ENCODE results near the gene TCAIM.
A peak's percentile ranks its signal among the peaks of the same experiment; 100 is the strongest.
"Not testable (repeated sequence)": the region's sequence is repeated elsewhere in the genome, so short reads cannot be mapped to it uniquely, and the experiment has no call there.

Gene TCAIM

DNA sequence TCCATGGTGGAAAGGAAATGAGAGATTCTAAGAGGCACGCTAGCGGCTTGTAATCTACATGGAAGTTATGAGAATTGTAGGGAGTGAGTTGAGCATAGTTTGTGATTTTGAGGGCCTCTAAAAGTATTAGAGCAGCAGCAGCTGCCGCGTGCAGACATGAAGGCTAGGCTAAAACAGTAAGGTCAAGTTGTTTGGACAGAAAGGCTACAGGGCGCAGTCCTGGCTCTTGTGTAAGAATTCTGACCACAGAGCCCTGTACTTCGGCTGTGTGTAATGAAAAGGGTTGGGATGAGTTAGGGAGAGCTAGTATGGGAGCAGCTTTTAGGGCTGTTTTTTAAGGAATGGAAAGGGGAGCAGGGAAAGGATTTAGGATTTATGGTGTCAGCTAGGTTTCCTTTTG, 8.0 kb downstream of the TCAIM start:
- DNase-seq, result not testable (repeated sequence)

DNA sequence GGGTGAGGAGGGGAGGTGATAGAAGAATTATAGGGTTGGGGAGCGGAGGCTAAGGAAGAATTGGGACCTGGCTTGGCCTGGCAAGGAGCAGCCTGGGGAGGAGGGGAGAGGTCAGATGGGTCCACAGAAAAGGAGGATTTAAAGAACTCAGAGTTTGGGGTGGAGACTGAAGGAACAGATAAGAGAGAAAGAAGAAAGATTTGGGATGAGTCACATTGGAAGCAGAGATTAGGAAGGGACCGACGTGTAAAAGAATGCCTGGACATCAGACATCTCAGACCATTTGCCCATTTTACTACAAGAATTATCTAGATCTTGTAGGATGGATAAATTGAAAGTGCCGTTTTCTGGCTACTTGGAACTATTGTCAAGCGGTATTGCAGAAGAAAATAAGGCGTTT, 10.4 kb downstream of the TCAIM start:
- DNase-seq, result no peak

DNA sequence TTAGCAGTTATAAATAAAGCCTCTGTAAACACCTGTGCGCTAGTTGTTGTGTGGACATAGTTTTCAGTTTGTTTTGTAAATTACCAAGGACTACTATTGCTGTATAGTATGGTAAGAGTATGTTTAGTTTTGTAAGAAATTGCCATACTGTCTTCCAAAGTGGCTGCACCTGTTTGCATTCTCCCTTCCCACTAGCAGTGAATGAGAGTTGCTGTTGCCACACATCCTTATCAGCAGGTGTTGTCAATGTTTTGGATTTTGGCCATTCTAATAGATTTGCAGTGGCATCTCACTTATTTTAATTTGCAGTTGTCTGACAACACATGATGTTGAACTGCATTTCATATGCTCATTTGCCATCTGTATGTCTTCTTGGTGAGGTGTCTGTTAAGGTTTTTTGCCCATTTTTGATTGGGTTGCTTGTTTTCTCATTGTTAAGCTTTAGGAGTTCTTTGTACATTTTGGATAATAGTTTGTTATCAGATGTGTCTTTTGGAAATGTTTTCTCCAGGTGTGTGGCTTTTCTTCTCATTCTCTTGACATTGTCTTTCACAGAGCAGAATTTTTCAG, 14.9 kb downstream of the TCAIM start:
- no peak for DNase-seq

DNA sequence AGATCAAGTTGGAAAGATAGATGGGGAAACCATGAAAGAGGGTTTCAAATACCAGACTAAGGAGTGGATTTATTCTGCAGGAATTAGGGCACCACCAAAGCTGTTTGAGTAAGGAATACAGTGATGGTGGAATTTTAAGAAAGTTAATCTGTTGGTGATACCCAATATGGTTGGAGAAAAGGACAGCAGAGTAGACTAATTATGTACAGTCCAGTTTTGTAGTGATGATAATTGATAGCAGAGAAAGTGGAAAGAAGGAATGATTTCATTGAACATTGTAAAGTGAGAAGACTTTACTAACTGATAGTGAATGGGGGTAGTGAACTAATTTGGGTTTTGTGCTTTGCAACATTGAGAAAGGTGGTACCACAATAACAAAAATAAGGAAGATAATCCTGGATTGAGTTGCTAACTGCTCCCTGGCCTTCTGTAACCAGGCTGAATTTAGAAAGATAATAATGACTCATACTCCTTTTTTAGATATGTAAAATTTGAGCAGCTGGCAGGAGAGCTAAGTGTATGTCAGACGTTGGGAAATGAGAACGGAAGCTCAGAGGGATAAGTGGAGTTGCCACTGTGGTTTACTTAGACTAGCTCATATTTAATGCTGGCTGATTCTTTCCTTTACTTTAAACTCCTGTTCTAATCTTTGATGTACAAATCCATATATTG, 16.9 kb downstream of the TCAIM start:
- DNase-seq, result peak; percentile 47

DNA sequence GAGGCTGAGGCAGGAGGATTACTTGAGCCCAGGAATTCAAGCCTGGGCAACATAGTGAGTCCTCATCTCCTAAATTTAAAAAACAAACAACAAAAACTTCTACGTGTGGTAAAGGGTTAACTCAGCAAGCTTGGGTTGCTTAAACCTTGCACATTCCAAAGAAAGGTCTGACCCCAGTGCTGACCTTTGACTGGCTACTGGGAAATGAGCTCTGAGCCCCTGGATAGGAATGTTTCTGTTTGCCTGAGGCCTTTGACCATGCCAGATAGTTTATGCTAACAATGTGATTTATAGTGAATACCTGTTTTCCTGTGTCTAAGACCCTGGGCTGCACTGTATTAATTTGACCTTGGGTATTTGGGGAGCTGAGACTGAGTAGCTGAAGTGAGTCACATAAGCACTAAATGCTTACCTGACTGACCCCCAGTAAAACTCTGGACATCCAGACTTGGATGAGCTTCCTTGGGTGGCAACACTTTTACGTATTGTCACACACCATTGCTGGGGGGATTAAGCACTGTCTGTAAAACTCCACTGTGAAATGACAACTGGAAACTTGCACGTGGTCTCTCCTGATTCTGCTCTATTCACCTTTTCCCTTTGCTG, 20.7 kb downstream of the TCAIM start:
- no peak for DNase-seq

DNA sequence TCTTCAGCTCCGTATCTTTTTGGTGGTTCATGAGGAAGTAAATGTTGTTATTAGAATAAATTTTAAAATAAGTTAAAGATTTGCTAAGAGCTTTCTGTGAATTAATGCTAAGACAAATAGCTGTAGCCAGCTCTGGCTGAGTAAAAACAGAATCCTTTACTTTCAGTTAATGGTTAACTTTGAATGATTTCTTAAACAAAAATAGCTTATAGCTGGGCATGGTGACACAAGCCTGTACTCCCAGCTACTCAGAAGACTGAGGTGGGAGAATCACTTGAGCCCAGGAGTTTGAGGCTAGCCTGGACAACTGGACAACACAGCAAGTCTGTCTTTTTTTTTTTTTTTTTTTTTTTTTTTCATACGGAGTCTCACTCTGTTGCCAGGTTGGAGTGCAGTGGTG, 25.0 kb downstream of the TCAIM start:
- DNase-seq, result no peak

DNA sequence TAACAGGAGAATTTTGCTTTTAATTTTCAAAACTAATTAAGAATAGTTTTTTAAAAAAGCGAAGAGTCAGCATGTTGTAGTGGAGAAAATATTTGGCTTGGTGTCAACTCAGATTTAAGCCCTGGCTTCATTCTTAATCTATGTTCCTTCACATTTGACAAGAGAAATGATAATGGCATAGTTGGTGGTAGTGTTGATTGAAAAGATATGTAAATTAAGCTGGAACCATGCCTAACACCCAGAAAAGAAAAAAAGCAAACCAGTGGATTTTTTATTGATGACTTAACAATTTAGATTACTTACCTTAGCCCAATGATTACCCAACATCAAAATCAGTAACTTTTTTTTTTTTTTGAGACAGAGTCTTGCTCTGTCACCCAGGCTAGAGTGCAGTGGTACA, 27.4 kb downstream of the TCAIM start:
- DNase-seq, result no peak

DNA sequence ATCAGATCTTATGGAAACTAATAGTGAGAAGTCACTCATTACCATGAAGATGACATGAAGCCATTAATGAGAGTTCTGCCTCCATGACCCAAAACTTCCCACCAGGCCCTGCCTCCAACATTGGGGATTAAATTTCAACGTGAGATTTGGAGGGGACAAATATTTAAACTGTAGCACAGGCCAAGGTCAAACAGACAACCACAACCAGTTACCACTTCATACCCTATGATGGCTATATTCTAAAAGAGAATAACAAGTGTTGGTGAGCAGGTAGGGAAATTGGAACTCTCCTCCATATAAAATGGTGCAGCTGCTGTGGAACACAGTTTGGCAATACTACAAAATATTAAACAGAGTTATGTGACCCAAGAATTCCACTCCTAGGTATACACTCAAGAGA, 36.9 kb downstream of the TCAIM start:
- DNase-seq, result no peak

DNA sequence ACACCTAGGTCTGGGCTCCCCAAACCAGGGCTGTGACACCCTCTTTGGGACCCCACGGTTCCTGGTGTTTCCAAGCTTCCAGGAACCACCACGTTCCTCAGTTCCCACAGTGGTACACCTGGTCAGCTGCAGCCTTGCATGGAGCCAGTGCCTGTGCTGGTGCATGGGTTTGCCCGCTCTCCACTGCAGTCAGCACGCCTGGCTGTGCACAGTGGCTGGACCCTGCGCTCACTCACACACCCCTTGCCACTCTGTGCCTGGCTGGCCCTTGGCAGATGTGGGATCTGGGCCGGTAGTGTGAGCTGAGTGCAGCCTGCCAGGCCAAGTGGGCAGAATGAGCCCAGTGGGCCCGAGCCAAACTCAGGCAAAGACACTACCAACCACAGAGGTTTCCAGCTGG, 48.8 kb downstream of the TCAIM start:
- DNase-seq, result no peak

DNA sequence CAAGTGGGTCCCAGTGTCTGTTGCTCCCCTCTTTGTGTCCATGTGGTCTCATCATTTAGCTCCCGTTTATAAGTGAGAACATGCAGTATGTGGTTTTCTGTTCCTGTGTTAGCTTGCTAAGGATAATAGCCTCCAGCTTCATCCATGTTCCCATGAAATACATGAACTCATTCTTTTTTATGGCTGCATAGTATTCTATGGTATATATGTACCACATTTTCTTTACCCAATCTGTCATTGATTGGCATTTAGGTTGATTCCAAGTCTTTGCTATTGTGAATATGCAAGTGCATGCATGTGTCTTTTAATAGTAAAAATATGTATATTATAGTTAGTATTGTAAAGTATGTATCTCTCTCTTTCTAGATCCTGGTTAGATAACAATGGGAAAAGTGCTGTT, 53.9 kb downstream of the TCAIM start:
- no peak for DNase-seq

DNA sequence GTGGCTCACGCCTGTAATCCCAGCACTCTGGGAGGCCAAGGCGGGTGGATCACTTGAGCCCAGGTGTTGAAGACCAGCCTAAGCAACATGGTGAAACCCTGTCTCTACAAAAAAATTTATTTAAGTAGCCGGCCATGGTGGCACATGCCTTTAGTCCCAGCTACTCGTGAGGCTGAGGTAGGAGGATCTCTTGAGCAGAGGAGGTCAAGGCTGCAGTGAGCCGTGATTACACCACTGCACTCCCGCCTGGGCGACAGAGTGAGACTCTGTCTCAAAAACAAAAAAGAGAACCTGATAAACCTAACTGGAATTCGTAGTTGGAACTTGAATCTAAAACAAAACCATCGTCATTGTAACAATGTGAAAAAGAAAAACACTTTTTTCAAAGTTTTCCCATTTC, 57.1 kb downstream of the TCAIM start:
- no peak for DNase-seq

DNA sequence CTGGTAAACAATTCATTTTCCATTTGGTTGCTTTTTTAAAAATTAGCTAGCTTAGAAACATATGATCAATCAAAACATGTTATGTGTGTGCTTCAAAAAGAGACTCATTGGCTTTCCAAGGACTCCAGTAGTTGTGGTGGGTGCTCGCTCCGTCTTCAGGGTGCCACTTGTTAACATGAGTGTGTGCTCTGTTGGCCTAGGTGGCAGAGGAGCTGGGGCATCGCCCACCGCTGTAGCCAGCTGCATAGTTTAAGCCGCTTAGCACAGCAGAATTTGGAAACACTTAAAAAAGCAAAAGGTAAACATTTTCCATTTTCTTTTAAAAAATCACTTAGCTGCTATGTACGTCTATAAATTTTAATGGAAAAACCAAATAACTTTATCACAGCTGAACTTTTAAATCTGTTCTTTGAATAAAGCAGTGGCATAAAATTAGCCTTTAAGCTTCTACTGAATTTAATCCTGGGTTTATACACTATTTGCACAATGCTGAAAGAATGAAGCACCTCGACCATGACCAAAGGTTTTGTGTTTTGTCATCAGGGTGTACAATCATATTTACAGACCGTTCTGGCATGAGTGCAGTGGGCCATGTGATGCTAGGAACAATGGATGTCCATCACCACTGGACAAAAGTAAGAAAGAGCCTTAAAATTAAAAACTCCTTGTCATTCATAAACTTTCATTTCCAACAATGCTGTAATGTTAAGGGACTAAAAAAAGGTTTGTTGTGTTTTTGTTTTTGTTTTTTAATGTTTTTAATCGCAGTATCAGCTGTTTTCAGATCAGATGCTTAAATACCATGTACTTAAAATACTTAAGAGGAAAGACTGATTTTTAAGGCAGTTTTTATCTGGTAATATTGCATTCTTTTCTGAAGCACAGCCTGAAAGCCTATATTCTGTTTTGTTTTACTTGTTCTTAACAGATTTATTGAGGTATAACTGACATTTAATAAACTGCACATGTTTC, 57.9 kb downstream of the TCAIM start:
- no peak for DNase-seq

DNA sequence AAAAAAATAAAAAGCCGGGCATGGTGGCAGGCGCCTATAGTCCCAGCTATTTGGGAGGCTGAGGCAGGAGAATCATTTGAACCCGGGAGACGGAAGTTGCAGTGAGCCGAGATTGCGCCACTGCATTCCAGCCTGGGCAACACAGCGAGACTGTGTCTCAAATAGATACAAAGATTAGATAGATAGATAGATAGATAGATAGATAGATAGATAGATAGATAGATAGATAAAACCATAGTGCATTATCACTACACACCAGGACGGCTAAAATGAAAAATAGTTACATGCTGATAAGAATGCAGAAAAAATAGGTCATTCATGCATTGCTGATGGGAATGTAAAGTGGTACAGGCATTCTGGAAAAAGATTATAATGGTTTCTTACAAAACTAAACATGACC, 59.7 kb downstream of the TCAIM start:
- DNase-seq, result not testable (repeated sequence)

DNA sequence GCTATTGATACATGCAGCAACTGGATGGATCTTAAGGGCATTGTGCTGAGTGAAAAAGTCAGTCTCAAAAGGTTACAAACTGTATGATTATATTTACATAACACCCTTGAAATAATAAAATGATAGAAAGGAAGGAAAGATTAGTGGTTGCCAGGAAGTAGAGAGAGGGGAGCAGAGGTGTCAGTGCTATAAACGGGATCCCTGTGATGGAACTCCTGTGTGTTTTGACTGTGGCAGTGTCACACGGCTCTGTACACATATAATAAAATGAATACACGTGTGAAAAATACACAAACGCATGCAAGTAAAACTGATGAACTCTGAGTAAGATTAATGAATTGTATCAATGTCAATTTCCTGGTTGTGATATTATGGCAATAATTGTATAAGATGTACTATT, 60.3 kb downstream of the TCAIM start:
- no peak for DNase-seq

DNA sequence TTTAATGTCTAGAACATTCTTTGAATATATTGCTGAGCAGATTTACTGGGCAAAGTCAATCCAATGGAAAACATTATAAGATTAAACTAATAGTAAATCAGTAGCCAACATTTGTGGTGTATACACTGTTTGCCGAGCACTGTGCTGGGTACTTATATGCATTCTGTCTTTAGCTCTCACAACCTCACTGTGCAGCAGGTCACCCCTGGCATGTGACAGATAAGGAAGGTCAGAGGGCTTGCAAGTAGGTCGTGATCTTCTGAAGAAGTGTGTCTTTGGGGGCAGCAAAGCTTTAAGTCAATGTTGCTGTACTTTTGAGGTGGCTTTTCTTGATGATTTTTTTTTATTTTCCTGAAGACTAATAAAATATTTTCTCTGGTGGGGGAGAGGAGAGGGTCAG, 62.2 kb downstream of the TCAIM start:
- DNase-seq, result no peak

DNA sequence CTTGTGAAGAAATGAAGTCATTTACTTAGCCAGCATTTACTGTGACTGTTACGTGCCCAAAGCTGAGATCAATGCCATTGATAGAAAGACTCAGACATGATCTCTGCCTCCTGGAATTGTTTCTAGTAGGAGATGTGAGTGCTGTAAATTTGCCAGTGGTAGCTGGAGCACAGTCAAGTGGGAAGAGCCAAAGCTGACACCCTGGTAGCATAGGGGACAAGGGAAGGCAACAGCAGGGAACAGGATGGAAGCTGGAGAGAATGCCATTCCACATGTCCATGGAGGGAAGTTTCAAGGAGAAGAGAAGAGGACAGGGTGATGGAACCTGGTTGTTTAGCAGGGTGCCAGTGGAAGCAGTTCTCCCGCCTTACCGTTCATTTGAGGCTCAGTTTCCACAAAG, 64.0 kb downstream of the TCAIM start:
- DNase-seq, result no peak

DNA sequence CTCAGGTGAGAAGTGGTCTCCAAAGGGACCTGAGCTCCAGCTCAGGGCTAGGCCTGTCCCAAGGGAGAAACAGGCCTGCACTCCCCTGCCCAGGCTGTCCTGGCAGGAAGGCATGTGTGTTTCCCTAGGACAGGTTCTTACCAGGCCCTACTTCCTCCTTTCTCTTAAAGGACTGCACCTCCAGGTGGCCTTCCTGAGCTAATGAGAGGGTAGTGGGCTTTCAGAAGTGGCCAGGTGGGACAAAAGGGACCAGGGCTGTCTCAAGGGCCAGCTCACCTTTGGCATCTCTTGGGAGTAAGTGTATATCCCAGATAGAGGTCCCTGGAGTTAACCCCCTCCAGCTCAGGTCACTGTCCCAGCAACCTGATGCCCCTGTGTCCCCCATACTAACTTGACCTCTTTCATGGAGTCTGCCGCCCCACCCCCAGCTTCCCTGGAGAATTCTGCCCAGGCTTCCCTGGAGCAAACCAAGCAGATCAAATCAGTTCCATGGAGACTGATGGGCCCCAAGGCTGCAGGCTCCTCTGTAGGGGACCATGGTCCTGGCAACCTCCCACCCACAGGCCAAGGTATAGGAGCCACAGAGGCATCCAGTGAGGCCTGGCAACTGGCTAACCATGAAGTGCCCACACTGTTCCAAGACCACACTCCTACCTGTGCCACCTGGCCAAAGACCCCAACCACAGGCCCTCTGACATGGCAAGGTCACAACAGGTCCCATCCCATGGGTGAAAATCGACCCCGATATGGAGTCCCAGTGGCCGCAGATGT, 71.3 kb downstream of the TCAIM start:
- no peak for DNase-seq

DNA sequence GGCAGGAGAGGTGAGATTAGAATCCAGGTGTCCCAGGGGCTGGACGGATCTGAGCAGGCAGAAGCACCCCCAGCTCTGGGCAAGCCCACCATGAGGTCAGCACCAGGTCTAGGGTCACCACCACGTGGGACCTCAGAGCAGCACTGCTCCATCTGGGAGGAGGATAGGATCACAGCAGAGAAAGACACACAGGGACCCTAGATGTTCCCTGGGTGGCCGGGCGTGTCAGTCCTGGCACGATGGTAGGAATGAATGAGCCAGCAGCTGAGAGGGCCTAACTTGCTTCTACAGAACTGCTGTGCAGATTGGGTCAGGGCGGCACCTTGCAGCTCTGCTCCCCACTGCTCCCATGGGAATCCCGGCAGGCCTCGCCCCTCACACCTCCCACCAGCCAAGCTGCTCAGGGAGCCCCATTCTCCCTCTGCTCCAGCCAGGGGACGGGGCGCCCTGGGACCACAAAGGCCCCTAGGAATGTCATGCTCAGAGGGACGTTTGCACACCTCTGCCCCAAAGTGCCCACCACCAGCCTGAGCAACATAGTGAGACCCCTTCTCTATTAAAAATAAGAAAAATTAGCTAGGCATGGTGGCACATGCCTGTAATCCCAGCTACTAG, 72.6 kb downstream of the TCAIM start:
- no peak for DNase-seq

DNA sequence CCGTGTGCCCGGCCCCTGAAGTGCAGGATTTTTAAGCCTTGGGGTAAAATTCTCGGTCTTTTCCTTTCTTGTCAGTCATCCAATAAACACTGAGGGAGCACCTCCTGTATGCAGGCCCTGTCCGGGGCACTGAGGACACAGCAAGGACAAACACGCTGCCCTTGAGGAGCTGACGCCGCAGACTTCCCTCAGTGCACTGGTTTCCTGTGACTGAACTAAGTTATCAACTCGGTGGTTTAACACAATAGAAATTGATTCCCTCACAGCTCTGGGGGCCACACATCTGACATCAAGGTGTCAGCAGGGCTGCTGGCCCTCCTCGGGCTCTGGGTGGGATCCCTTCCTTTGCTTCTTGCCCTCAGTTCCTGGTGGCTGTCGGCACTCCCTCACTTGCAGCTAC, 73.8 kb downstream of the TCAIM start:
- no peak for DNase-seq

DNA sequence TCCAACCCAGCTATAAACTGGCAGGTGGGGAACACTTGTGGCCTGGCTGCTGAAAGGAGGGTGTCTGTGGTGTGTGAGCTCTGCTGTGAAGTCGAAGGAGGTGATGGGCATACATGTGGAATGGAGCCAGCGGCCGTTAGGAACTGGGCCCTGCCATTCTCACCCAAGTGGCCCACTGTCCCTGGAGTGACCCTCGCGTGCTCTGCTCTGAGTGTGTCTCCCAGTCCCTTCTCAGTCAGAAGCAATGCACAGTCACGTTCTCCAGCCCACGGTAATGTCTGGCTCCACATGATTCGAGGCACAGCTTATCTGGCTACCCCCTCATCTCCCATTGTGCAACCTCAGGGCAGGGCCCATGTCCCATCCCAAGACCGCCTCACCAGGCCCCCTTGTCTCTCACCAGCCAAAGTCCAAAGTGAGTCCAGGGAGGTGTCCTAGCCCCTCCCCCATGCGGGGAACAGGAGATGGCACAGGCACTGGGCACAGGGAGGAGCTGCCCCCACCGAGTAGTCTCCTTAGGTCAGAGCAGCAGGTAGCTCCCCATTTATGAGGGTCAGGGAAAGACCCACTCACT, 76.0 kb downstream of the TCAIM start:
- no peak for DNase-seq

DNA sequence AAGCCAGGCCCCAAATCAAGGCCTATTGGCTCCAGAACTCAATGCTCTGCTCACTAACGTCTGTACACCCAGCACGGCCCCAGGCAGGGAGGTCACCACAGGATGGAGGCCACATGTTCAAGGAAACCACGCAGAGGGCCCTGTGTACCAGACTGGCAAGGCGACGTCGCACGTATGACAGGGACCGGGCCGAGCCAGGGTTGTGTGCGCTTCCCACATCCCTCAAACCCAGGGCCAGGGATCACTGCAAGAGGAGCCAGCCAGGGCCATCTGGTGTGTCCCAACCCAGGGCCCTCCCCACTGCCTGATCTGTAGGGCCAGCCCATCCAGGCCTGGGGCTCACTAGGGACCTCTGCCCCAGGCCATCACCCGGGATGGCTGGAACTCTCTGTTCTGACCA, 76.9 kb downstream of the TCAIM start:
- DNase-seq, result no peak

All from GF-D8 (cell line).